ENCODE results near the gene CD248.
"Not testable (repeated sequence)": the region's sequence is repeated elsewhere in the genome, so short reads cannot be mapped to it uniquely, and the experiment has no call there.

The CD248 gene

GRCh38 chr11:66314561-66315497, 2.0 kb downstream of the CD248 start:
- Histone ChIP-seq H3K9me3 (ENCODE audit: insufficient read depth, low read depth, low read length) (no peaks in the 10 kb centered on the region), H3K27ac (ENCODE audit: low read length) (no peak overlapping the region), H3K9ac (ENCODE audit: low read depth, low read length) (no peak overlapping the region), H3K27me3 (ENCODE audit: insufficient read depth, low read length) (peaks cover 17% of the 10 kb centered on the region), H3K36me3 (ENCODE audit: insufficient read depth, low read depth, low read length) (no peaks in the 10 kb centered on the region), H3K4me3 (ENCODE audit: low read length) (no peak overlapping the region), H3K4me1 (ENCODE audit: insufficient read depth, low read length) (peaks cover 19% of the 10 kb centered on the region)

- Histone ChIP-seq H3K9ac (ENCODE audit: low read depth, low read length) (peak overlapping the region; percentile 67; the same call in 1 of the 2 replicates), H3K4me1 (ENCODE audit: insufficient read depth, low read length) (peaks cover 19% of the 10 kb centered on the region), H3K9me3 (ENCODE audit: insufficient read depth, low read depth, low read length) (no peaks in the 10 kb centered on the region), H3K36me3 (ENCODE audit: insufficient read depth, low read depth, low read length) (no peaks in the 10 kb centered on the region), H3K27ac (ENCODE audit: low read length) (no peak overlapping the region), H3K27me3 (ENCODE audit: insufficient read depth, low read length) (peaks cover 18% of the 10 kb centered on the region), H3K4me3 (ENCODE audit: low read length) (peak overlapping the region; percentile 90; the same call in 1 of the 2 replicates)
Observed at GRCh38 chr11:66314186-66314501, 2.7 kb downstream of the CD248 start.

GRCh38 chr11:66313321-66314185, 3.3 kb downstream of the CD248 start:
- Histone ChIP-seq H3K4me1 (ENCODE audit: insufficient read depth, low read length) (peaks cover 18% of the 10 kb centered on the region), H3K4me3 (ENCODE audit: low read length) (peak overlapping the region; percentile 90), H3K27me3 (ENCODE audit: insufficient read depth, low read length) (peaks cover 18% of the 10 kb centered on the region), H3K9ac (ENCODE audit: low read depth, low read length) (peak overlapping the region; percentile 67; the same call in 1 of the 2 replicates), H3K27ac (ENCODE audit: low read length) (no peak overlapping the region), H3K36me3 (ENCODE audit: insufficient read depth, low read depth, low read length) (no peaks in the 10 kb centered on the region), H3K9me3 (ENCODE audit: insufficient read depth, low read depth, low read length) (no peaks in the 10 kb centered on the region)

GRCh38 chr11:66312549-66313320, 4.1 kb downstream of the CD248 start:
- Histone ChIP-seq H3K36me3 (ENCODE audit: insufficient read depth, low read depth, low read length) (no peaks in the 10 kb centered on the region), H3K4me3 (ENCODE audit: low read length) (peak overlapping the region; percentile 90), H3K4me1 (ENCODE audit: insufficient read depth, low read length) (peaks cover 11% of the 10 kb centered on the region; the same call in 1 of the 2 replicates), H3K27ac (ENCODE audit: low read length) (no peak overlapping the region), H3K27me3 (ENCODE audit: insufficient read depth, low read length) (peaks cover 18% of the 10 kb centered on the region), H3K9me3 (ENCODE audit: insufficient read depth, low read depth, low read length) (no peaks in the 10 kb centered on the region), H3K9ac (ENCODE audit: low read depth, low read length) (peak overlapping the region; percentile 67; the same call in 1 of the 2 replicates)

- Histone ChIP-seq H3K27ac (ENCODE audit: low read length) (no peak overlapping the region), H3K4me3 (ENCODE audit: low read length) (peak overlapping the region; percentile 90), H3K36me3 (ENCODE audit: insufficient read depth, low read depth, low read length) (no peaks in the 10 kb centered on the region), H3K4me1 (ENCODE audit: insufficient read depth, low read length) (peaks cover 5% of the 10 kb centered on the region; the same call in 1 of the 2 replicates), H3K9ac (ENCODE audit: low read depth, low read length) (peak overlapping the region; percentile 65; the same call in 1 of the 2 replicates), H3K9me3 (ENCODE audit: insufficient read depth, low read depth, low read length) (no peaks in the 10 kb centered on the region), H3K27me3 (ENCODE audit: insufficient read depth, low read length) (peaks cover 22% of the 10 kb centered on the region)
Observed at GRCh38 chr11:66311965-66312548, 4.8 kb downstream of the CD248 start.

- Histone ChIP-seq H3K4me1 (ENCODE audit: insufficient read depth, low read length) (peaks cover 5% of the 10 kb centered on the region; the same call in 1 of the 2 replicates), H3K4me3 (ENCODE audit: low read length) (peak overlapping the region; percentile 90; the same call in 1 of the 2 replicates), H3K9me3 (ENCODE audit: insufficient read depth, low read depth, low read length) (no peaks in the 10 kb centered on the region), H3K9ac (ENCODE audit: low read depth, low read length) (peak overlapping the region; percentile 65; the same call in 1 of the 2 replicates), H3K36me3 (ENCODE audit: insufficient read depth, low read depth, low read length) (no peaks in the 10 kb centered on the region), H3K27me3 (ENCODE audit: insufficient read depth, low read length) (peaks cover 20% of the 10 kb centered on the region), H3K27ac (ENCODE audit: low read length) (no peak overlapping the region)
Observed at GRCh38 chr11:66311470-66311964, 5.3 kb downstream of the CD248 start.

- H3K9ac ChIP-seq (ENCODE audit: low read depth, low read length); H3K4me1 ChIP-seq (ENCODE audit: insufficient read depth, low read length); H3K36me3 ChIP-seq (ENCODE audit: insufficient read depth, low read depth, low read length); H3K9me3 ChIP-seq (ENCODE audit: insufficient read depth, low read depth, low read length); H3K4me3 ChIP-seq (ENCODE audit: low read length); H3K27ac ChIP-seq (ENCODE audit: low read length): not testable (repeated sequence)
- H3K27me3 ChIP-seq (ENCODE audit: insufficient read depth, low read length) = peaks cover 14% of the 10 kb centered on the region
Observed at GRCh38 chr11:66310803-66311440, 5.9 kb downstream of the CD248 start.

- no peaks in the 10 kb centered on the region for H3K9me3 ChIP-seq (ENCODE audit: insufficient read depth, low read depth, low read length)
- H3K36me3 ChIP-seq (ENCODE audit: insufficient read depth, low read depth, low read length) = no peaks in the 10 kb centered on the region
- H3K27me3 ChIP-seq (ENCODE audit: insufficient read depth, low read length) = peaks cover 8% of the 10 kb centered on the region; the same call in 1 of the 2 replicates
- H3K4me3 ChIP-seq (ENCODE audit: low read length) = no peak overlapping the region
- peaks cover 5% of the 10 kb centered on the region; the same call in 1 of the 2 replicates for H3K4me1 ChIP-seq (ENCODE audit: insufficient read depth, low read length)
- no peak overlapping the region for H3K27ac ChIP-seq (ENCODE audit: low read length)
- H3K9ac ChIP-seq (ENCODE audit: low read depth, low read length) = no peak overlapping the region
Observed at GRCh38 chr11:66310324-66310723, 6.5 kb downstream of the CD248 start.

- Histone ChIP-seq H3K36me3 (ENCODE audit: insufficient read depth, low read depth, low read length) (no peaks in the 10 kb centered on the region), H3K27ac (ENCODE audit: low read length) (no peak overlapping the region), H3K9ac (ENCODE audit: low read depth, low read length) (no peak overlapping the region; the same call in 1 of the 2 replicates), H3K4me3 (ENCODE audit: low read length) (no peak overlapping the region), H3K9me3 (ENCODE audit: insufficient read depth, low read depth, low read length) (no peaks in the 10 kb centered on the region), H3K27me3 (ENCODE audit: insufficient read depth, low read length) (peaks cover 7% of the 10 kb centered on the region; the same call in 1 of the 2 replicates), H3K4me1 (ENCODE audit: insufficient read depth, low read length) (peaks cover 5% of the 10 kb centered on the region; the same call in 1 of the 2 replicates)
Observed at GRCh38 chr11:66309475-66309874, 7.4 kb downstream of the CD248 start.

GRCh38 chr11:66302656-66303055, 14.2 kb downstream of the CD248 start:
- no peaks in the 10 kb centered on the region for H3K9me3 ChIP-seq (ENCODE audit: insufficient read depth, low read depth, low read length)
- no peaks in the 10 kb centered on the region for H3K36me3 ChIP-seq (ENCODE audit: insufficient read depth, low read depth, low read length)
- H3K4me3 ChIP-seq (ENCODE audit: low read length) = no peak overlapping the region
- no peaks in the 10 kb centered on the region; the same call in 1 of the 2 replicates for H3K4me1 ChIP-seq (ENCODE audit: insufficient read depth, low read length)
- no peak overlapping the region for H3K9ac ChIP-seq (ENCODE audit: low read depth, low read length)
- no peak overlapping the region for H3K27ac ChIP-seq (ENCODE audit: low read length)
- peaks cover 2% of the 10 kb centered on the region; the same call in 1 of the 2 replicates for H3K27me3 ChIP-seq (ENCODE audit: insufficient read depth, low read length)
